ACC112 (cell line): ENCODE data around the gene STXBP4.

Experiments
- H2AFZ ChIP-seq: fragments of 200-600 bp; sonication (generic); one replicate; pipeline ENCODE4 v1.6.0; 2017; ENCODE audit warnings: antibody characterized with exemption, low read length; ENCODE audit not compliant: unreplicated experiment
- H3K27ac ChIP-seq: fragments of 200-600 bp; sonication (generic); 2 replicates; pipeline ENCODE4 v1.5.1; 2014; ENCODE audit warnings: low read depth, mild to moderate bottlenecking, antibody characterized with exemption, low read length, moderate library complexity
- H3K27me3 ChIP-seq: fragments of 200-600 bp; sonication (generic); 2 replicates; pipeline ENCODE4 v1.6.1; 2014; ENCODE audit warnings: mild to moderate bottlenecking, antibody characterized with exemption, low read length, moderate library complexity, mixed read lengths; ENCODE audit not compliant: insufficient read depth
- H3K36me3 ChIP-seq: fragments of 200-600 bp; sonication (generic); 2 replicates; pipeline ENCODE4 v1.6.1; 2016; ENCODE audit warnings: mild to moderate bottlenecking, antibody characterized with exemption, low read length, moderate library complexity, mixed read lengths; ENCODE audit not compliant: insufficient read depth
- H3K4me1 ChIP-seq: fragments of 200-600 bp; sonication (generic); one replicate; pipeline ENCODE4 v1.6.1; 2016; ENCODE audit warnings: low read length, mixed read lengths; ENCODE audit not compliant: insufficient read depth, unreplicated experiment, control insufficient read depth
- H3K4me3 ChIP-seq: fragments of 200-600 bp; sonication (generic); 2 replicates; pipeline ENCODE4 v1.5.1; 2014; ENCODE audit warnings: mild to moderate bottlenecking, low read depth, low read length
- H3K79me2 ChIP-seq: fragments of 200-600 bp; sonication (generic); one replicate; pipeline ENCODE4 v1.6.0; 2016; ENCODE audit warnings: low read length; ENCODE audit not compliant: control insufficient read depth, unreplicated experiment, insufficient read depth

STXBP4 gene

DNA sequence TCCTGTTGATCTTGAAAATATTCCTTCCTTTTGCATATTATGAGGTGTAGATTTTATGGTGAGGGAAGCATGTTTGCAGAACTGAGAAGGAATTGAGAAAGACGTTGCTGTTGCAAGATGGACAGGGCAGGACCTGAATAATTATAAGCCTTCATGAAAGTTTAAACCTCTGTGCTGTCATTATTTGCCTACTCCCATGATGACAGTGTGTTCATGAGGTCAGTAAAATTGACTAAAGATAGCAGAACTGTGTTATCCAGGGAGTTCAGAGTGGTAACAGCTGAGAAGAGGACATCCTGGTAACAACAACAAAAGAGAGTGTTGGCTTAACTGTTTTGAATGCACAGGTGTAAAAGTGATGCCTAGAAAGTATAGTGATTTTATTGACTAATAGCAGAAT lies 250.9 kb downstream of the STXBP4 start:
- H3K4me3 ChIP-seq, result no peak overlapping the region
- no peaks in the 10 kb centered on the region for H3K4me1 ChIP-seq
- H2AFZ ChIP-seq, result no peak overlapping the region
- peaks cover 48% of the 10 kb centered on the region for H3K27me3 ChIP-seq
- no peaks in the 10 kb centered on the region for H3K79me2 ChIP-seq
- H3K36me3 ChIP-seq, result no peaks in the 10 kb centered on the region
- no peak overlapping the region for H3K27ac ChIP-seq

DNA sequence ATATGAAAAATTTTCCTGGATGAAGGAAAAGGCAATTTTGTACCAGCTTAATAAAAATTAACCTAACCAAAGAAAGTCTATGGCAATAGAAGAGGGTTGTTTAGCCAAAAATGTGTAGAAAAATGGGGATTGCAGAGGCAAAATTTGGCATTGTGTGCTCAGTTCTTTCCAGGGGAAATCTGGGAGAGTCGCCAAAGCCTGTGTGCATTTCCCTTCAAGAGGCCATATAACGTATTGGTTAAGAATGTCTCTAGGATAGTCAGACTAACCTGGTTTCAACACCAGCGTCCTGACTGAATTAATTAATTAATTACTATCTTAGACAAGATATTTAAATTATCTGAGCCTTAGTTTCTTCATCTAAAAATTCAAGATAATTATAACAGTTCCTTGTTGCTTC lies 251.4 kb downstream of the STXBP4 start:
- Histone ChIP-seq H3K36me3 (no peaks in the 10 kb centered on the region), H3K4me3 (no peak overlapping the region), H3K27ac (no peak overlapping the region), H3K4me1 (no peaks in the 10 kb centered on the region), H3K27me3 (peaks cover 52% of the 10 kb centered on the region), H3K79me2 (no peaks in the 10 kb centered on the region), H2AFZ (no peak overlapping the region)
